GM12878 (cell line): ENCODE results near the gene ARVCF. TPM values are rescaled to one million over a fixed set of nuclear protein-coding genes. Genes with fewer than 3 reads are reported as not detected.

ENCODE experiments used
- ATF2 ChIP-seq: IDR thresholded peaks from 2 replicates; pipeline ENCODE4 v1.6.1; 2012; ENCODE audit warnings: low read length, inconsistent platforms
- BACH1 ChIP-seq: fragments of 450-650 bp; IDR thresholded peaks from 2 replicates; pipeline ENCODE4 v1.6.1; 2017; ENCODE audit warnings: mild to moderate bottlenecking, borderline replicate concordance
- CHD2 ChIP-seq: IDR thresholded peaks from 2 replicates; pipeline ENCODE4 v1.6.1; 2011; ENCODE audit warnings: low read depth, low read length, improper control_type of control experiment, borderline replicate concordance
- CHD4 ChIP-seq: fragments of 200-600 bp; sonication (generic); IDR thresholded peaks from 2 replicates; pipeline ENCODE4 v1.6.1; 2016; ENCODE audit warnings: mild to moderate bottlenecking
- ETV6 ChIP-seq, 2 experiments: fragments of 450-650 bp in 1 of 2; IDR thresholded peaks in 1 of 2; conservative IDR thresholded peaks in 1 of 2; 2 replicates each; pipeline ENCODE4 v1.6.1; 2014; ENCODE audit warnings: antibody characterized with exemption in 1 of 2, borderline replicate concordance in 1 of 2, low read depth in 1 of 2, mild to moderate bottlenecking in 1 of 2, moderate library complexity in 1 of 2
- RELB ChIP-seq: fragments of 450-650 bp; IDR thresholded peaks from 2 replicates; pipeline ENCODE4 v1.6.1; 2017; ENCODE audit warnings: low read depth, mild to moderate bottlenecking, moderate library complexity
- SUPT20H ChIP-seq: IDR thresholded peaks from 2 replicates; pipeline ENCODE4 v1.6.1; 2011; ENCODE audit warnings: low read depth, mild to moderate bottlenecking, low read length, moderate library complexity, borderline replicate concordance; ENCODE audit not compliant: control insufficient read depth
- ZSCAN29 ChIP-seq: fragments of 450-650 bp; IDR thresholded peaks from 2 replicates; pipeline ENCODE4 v1.6.1; 2017; ENCODE audit warnings: mild to moderate bottlenecking, moderate library complexity
- polyA plus RNA-seq, 11 experiments: library from polyadenylated mRNA; depleted of rRNA in 4 of 11; unstranded in 6 of 11; stranded (reverse) in 5 of 11; fragments of >200 nt; fragmentation: Nextera tagmentation in 4 of 11; fragmentation: Illumina TruSeq in 1 of 11; extraction: Ambion mirVana in 4 of 11; extraction: Trizol in 1 of 11; gene quantifications; 1 replicate in 1 of 11; 2 replicates in 10 of 11; pipeline versions ENCODE4 v1.2.1 to v1.2.3, GENCODE V29; 2011 to 2016; ENCODE audit warnings: inconsistent platforms in 2 of 11, missing spikeins in 2 of 11, low read depth in 1 of 11
- total RNA-seq, 4 experiments: library from RNA; depleted of rRNA in 3 of 4; stranded (reverse); fragments of >200 nt in 3 of 4; fragmentation: Illumina TruSeq in 1 of 4; extraction: Trizol in 1 of 4; gene quantifications; 2 replicates each; pipeline versions ENCODE4 v1.2.1 to v1.2.3, GENCODE V29; 2013 to 2021
- TF ChIP-seq, protein P1 (sequence below): fragments of 450-650 bp; IDR thresholded peaks from 2 replicates; pipeline ENCODE4 v1.6.1; 2016; ENCODE audit warnings: mild to moderate bottlenecking, moderate library complexity, borderline replicate concordance

Gene ARVCF
- total and polyA plus RNA-seq, 10 of the 15 experiments (the other 5 are each of a cell fraction or from before 2014, with no cell fraction given), result 0.13 to 1.9 (median 1.0) TPM; not detected in 2

GRCh38 chr22:19928207-19928606 lies 88.4 kb downstream of the ARVCF start (continued):
- no peak for TF ChIP-seq ATF2
- TF ChIP-seq CHD2, result no peak
- no peak for TF ChIP-seq RELB
- TF ChIP-seq ZSCAN29, result no peak
- TF ChIP-seq, protein P1, sequence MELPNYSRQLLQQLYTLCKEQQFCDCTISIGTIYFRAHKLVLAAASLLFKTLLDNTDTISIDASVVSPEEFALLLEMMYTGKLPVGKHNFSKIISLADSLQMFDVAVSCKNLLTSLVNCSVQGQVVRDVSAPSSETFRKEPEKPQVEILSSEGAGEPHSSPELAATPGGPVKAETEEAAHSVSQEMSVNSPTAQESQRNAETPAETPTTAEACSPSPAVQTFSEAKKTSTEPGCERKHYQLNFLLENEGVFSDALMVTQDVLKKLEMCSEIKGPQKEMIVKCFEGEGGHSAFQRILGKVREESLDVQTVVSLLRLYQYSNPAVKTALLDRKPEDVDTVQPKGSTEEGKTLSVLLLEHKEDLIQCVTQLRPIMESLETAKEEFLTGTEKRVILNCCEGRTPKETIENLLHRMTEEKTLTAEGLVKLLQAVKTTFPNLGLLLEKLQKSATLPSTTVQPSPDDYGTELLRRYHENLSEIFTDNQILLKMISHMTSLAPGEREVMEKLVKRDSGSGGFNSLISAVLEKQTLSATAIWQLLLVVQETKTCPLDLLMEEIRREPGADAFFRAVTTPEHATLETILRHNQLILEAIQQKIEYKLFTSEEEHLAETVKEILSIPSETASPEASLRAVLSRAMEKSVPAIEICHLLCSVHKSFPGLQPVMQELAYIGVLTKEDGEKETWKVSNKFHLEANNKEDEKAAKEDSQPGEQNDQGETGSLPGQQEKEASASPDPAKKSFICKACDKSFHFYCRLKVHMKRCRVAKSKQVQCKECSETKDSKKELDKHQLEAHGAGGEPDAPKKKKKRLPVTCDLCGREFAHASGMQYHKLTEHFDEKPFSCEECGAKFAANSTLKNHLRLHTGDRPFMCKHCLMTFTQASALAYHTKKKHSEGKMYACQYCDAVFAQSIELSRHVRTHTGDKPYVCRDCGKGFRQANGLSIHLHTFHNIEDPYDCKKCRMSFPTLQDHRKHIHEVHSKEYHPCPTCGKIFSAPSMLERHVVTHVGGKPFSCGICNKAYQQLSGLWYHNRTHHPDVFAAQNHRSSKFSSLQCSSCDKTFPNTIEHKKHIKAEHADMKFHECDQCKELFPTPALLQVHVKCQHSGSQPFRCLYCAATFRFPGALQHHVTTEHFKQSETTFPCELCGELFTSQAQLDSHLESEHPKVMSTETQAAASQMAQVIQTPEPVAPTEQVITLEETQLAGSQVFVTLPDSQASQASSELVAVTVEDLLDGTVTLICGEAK, result no peak
- TF ChIP-seq CHD4, result no peak
- TF ChIP-seq ETV6 (conservative IDR thresholded peaks at IDR 0.05 in 1 of 2, IDR thresholded peaks at IDR 0.05 in 1 of 2; ENCODE audit: borderline replicate concordance in 1 of 2, low read depth in 1 of 2), result no peak
- TF ChIP-seq SUPT20H, result no peak
- no peak for TF ChIP-seq BACH1
